Urothelium cell line (cell line): Measurements from ENCODE around the gene PARN.
A peak's percentile ranks its signal among the peaks of the same experiment; 100 is the strongest.

Source experiments
- DNase-seq: peaks from one replicate; pipeline ENCODE4 v3.0.0; 2011; ENCODE audit warnings: low spot score, mixed read lengths
- FAIRE-seq: peaks from 2 replicates; lab custom pipeline; 2011; peaks lifted over from hg19 to GRCh38; lab: Jason Lieb, UNC

Gene PARN

DNA sequence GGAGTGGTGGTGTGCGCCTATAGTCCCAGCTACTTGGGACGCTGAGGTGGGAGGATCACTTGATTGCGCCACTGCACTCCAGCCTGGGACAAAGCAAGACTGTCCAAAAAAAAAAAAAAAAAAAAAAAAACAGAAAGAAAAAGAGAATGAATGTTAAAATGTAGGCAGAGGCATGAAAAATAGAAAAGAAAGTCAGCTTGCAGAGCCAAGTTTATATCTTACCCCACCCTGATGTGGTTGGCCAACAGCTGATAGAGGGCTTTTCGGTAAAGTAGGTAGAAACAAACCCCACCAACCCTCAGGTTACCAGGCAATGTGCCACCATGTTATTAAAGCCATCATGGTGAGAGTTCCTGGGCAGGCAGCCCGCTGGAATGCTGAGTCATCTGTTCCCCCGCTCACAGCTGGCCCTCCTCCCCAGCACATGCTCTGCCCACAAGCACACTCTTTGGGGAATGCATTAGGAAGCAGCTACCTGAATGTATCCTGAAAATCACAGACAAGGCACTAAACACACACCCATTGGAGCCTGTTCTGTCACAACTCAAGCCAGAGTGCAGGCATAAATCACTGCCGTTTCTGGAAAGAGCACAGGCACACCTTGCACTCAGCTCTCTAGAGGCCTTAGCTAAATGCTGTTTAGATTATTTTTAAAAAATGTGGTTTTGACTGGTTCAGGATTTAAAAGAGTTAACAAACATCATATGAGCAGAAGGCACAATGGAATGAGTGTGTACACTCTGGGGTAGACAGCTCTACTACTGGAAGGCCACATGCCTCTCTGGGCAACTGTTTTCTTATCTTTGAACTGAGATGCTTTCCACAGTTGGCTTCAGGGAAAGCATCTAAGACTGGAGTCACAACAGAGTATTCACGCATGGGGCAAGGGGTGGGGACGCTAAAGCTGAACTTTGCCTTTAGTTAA is 128.5 kb downstream of the PARN start:
- FAIRE-seq (peak; percentile 37), DNase-seq (peak; percentile 90)

DNA sequence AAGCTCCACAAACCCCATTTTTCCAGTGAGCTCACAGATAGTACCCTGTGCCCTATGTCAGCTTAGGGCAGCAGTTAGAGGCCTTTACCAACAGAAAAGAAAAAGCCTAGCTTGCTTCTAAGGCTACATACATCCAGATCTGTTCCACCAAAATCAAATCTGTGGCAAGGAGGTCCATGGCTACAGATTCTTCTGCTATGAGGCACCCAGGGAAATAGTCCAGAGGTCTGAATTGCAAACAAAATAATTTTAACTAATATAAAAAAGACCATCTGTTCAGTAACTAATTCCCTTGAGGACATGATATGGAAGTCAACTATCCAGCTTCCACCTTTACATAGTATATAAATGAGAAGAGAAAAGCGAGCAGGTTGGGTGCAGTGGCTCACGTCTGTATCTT is 129.3 kb downstream of the PARN start:
- DNase-seq = no peak
- FAIRE-seq = no peak

DNA sequence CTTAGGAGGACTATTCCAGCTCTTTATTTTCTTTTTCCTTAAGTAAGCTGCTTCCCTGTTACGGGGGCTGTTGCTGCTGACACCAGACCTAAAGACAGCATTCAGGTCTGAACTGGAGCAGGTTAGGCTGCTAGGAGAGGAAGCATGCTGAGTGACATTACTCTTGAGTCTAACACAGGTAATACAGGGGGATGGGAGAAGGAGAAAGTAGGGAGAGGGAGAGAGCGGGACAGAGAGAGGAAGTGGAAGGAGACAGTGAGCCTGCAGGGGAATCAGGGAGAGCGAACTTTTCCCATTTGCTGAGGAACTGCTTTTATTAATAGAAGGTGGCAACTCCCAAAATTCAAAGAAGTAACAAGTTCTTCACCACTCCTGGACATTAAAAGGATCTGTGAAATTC is 130.9 kb downstream of the PARN start:
- DNase-seq = no peak
- no peak for FAIRE-seq

DNA sequence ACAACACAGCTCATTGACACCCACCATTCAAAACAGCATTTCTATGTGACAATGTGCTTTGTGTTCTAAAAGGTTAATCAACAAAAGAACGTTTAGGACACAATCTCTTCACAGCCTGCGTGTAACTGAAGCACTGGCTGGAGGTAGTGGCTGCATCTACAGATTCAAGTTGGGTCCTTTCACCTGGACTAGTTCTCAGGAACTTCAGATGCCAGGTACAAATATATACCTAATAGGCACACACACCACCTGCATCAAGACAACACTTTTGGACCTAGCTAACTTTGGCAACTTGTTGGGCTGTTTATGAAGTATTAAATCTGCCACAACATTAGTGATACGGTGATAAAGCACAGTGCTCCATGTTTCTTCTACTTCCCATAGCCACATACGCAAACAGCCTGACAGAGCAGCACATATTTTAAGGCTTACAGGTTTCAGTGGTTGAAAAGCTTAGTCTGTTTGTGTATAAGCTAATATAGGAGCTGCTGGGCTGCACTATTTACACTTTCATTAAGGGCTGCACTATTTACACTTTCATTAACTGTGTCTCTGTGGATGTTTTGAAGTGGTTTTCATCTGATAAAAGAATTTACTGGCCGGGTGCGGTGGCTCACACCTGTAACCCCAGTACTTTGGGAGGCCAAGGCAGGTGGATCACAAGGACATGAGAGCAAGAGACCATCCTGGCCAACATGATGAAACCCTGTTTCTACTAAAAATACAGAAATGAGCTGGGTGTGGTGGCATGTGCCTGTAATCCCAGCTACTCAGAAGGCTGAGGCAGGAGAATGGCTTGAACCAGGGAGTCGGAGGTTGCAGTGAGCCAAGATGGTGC is 132.6 kb downstream of the PARN start:
- DNase-seq = no peak
- no peak for FAIRE-seq

DNA sequence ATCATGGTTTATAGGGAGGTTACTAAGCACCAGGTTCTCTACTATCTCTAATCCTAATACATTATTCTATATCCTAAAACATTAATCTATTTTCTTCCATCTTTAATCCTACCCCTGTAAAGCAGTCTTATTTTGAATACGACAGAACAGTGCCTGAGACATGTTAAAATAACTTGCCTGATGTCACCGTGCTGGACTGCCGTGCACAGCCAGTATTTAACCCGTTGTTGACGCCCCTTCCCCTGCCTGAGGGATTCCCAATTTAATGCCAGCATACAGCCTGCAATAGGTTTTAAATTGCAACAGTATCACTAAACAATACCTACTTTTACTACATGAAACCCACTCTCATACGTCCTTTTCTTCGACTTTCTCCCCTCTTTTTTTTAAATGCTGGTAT is 133.3 kb downstream of the PARN start:
- no peak for DNase-seq
- no peak for FAIRE-seq

DNA sequence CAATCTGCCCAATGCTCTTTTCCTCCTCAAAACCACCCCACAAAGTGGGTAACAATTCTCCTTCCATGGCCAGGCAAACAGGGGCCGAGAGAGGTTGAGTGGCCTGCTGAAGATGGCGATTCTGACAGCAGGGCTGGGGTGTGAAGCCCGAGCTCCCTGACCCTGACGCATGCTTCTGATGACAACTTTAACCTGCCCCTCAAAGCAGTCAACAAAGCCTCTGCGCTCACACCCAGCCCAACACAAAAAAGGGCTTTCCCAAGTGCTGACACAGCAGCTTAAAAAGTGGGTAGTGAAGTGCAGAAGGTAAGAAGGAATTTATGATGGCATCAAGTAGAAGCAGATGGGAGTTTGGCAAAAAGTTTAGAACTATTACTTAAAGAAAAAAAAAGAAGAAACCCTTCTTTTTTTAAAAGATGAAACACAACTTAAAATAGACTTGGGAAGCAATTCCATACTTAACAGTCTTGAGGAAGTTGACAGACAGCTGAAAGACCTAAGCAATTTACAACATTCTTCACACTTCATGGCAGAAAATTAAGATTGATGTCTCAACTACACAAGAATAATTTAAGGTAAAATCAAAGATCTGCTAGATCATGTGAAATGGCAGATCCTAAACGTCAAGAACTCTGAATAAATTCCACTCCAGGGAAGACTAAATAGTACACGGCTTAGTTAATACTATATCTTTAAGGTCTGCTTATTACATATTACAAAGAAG is 133.9 kb downstream of the PARN start:
- DNase-seq = no peak
- FAIRE-seq = no peak

DNA sequence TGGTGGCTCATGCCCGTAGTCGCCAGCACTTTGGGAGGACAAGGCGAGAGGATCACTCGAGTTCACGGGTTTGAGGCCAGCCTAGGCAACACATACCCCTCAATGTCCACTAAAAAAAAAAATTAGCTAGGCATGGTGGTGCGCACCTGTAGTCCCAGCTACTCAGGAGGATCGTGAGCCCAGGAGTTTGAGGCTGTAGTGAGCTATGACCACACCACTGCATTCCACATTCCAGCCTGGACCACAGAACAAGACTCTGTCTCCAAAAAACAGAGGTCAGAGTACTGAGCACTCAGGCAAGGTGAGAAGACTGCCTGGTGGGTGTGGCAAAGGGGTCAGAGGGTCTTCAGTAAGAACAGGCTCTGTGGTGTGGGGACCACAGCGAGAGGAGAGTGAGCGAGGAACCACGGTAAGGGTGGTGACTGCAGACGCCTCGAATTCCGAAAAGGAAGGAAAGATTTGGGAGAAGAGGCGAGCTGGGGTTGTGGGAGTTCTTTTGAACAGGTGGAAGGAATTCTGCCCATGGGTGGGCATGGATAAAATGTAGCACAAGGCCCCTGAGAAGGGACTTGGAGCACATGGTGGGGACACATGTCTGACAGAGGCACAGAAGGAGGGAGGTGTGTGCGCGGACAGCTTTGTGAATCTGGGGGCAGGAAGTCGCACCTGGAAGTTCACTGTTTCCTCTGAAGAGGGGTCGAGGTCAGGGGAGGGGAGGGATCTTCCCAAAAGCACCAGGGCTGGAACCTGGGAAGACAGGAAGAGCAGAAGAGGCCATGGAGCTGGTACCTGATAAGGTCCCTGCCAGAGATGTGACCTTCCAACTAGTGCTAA is 134.6 kb downstream of the PARN start:
- DNase-seq (no peak), FAIRE-seq (no peak)

DNA sequence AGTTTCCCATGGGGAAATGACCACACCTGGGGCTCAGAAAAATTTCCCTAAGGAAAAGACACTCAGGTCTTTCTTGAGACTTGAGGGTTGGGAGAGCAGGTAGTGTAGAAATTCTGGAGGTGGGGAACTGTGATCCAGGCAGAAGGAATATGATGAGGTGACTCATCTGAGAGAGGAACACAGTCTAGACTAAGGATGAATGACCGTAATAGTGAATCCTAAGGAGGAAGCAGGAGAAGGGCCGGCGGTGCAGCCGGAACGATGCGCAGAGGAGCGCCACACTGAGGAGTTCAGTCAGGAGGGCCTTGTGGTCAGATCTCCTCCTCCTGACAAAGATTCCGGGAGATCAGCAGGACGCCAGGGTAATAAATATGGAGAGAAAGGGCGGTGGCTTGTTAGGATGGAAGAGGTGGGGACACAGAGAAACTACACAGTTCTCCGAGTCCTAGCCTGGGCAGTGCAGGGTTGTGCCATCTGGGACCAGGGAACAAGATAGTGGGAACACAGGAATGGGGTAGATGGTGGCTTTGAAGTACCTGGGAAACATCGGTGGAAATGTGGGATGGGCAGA is 135.6 kb downstream of the PARN start:
- no peak for DNase-seq
- FAIRE-seq = no peak

DNA sequence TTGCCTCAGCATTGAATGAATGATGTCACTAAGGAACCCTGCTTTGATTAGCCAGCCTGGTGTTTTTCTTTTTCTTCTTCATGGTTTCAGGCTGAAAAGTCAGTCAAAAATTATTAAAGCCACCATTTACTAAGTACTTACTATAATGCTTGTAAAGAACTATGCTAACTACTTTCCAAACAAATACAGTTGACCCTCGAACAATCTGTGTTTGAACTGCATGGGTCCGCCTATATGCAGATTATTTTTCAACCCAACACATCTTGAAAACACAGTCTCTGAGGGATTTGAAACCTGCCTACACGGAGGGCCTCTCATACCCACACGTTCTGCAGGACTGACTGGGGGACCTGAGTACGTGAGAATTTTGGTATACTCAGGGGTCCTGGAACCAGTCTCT is 136.3 kb downstream of the PARN start:
- DNase-seq = no peak
- no peak for FAIRE-seq

DNA sequence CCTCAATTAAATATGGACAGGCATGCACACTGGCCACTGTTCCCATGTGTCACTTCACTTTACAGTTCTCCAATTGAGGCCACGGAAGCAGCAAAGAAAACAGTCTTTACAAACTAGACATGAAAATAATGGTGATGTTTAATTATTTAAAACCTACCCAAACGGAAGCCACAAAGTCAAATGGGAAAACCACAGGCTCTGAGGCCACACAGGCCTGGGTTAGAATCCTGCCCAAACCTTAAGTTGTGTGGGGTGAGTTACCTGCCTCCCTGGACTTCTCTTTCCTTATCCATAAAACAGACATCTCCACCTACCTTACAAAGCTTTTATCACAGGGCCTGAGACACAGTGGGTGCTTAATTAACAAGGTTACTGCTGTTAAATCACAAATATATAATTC is 137.4 kb downstream of the PARN start:
- no peak for DNase-seq
- no peak for FAIRE-seq

DNA sequence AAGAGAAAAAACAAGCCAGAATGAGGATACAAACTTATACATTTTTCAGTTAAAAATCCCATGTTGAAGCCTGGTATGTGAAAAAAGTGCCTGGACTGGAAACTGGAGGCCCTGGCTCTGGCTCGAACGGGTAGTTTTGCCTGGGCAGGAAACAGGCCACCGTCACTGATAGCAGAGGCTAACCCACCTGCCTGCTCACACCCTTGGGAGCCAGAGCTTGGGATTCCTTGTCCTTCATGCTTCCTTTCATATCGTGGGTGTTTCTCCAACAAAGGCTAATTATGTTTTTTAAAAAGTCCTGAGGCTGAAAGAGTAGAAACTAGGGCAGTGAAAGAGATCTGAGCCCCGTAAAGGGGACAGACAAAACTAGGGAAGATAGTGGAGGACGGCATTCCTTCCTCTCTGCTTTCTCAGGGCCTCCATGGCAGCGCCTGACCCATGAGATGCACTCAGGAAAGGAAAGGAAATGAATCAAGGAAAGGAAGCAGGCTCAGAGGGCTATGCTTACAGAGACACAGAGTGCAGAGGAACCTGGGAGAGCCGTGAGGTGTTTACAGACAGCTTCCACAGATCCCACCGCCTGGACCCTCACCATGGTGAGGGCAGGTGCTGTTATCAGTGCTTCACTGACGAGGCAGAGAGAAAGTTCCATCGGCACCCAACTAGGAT is 138.1 kb downstream of the PARN start:
- DNase-seq = no peak
- no peak for FAIRE-seq

DNA sequence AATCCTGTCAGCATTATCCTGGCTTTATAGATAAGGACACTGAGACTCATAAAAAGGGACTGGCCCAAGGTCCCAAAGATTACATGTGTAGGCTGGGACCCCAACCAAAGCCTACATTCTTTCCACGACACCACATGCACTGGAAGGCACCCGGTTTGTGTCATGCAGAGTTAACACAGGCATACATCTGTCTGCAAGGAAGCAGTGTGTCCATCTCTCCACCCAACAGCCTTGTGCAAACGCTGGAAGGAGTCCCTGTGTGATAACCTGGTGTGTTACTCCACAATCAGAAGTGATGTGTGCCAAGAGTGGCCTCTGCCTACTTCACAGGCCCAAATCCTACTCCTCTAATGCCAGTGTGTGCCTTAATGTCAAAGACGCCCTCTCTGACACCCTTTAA is 139.8 kb downstream of the PARN start:
- FAIRE-seq = no peak
- no peak for DNase-seq

DNA sequence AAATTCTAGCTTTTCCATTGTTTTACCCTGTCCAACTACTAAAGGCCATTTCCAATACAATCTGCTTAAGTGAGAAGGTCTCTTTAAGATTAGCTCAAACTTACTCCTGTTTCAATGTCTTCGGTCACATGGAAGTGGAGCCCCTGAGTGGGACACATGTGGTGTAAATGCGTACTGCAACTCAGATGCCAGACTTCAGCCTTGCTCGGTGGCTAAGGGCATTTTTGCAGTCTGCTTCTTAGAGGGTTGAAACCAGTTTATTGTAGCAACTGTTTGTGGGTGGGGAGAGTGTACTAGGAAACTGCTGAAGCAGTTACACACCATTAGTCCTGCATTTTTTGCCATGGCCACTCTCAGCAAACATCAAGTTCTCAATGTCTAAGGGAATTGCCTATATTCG is 140.6 kb downstream of the PARN start:
- no peak for FAIRE-seq
- peak; percentile 52 for DNase-seq

DNA sequence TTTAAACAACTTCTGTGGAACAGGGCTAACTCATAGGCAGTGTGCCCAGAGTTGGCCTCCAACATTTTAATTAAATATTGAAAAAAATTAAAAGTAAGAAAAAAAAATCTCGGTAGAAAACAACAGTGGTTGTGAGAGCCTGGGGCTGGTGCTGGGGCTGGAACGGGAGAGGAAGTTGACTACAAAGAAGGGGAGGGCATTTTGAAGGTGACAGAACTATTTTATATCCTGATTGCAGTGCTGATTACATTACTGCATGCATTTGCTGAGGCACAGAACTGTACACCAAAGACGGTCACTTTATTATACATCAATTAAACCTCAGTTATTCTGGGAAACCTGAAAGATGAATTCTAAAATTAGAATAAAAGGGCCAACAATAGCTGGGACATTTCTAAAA is 142.5 kb downstream of the PARN start:
- DNase-seq = no peak
- FAIRE-seq = no peak

DNA sequence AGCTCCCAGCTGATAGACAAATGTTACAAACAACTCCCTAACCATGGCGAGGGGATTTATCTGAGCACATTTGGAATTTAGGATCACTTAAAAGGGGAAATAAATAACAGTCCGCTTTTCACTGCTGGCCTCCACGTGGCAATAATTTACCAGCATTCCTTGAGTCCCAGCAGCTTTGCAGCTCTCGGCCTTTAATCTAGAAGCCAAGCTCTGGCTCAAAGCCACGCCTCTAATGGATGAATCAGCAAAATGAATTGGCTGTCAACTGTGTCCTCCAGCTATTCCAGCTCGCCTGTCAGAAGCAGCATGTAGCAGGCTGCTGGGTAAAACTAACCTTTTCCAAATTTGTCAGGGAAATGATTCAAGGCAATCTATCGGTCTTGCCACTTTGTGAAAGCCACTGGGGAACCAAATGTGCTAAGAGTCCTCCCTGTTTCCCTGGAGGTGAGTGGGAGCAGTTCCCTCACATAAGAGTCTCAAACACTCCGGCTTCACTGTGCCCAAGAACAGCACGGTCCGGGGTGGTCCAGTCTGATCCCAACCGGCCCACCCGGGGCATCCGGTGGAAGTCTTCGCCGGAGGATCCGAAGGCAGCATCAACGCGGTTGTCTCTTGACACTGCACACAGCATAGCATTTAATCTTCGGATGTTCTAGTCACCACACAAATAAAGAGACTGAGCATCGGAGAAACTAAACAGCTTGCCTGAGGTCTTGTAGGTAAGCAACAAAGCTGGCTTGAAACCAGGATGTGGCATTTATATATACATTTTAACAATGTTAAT is 143.3 kb downstream of the PARN start:
- DNase-seq (peak; percentile 91), FAIRE-seq (peak; percentile 100)

DNA sequence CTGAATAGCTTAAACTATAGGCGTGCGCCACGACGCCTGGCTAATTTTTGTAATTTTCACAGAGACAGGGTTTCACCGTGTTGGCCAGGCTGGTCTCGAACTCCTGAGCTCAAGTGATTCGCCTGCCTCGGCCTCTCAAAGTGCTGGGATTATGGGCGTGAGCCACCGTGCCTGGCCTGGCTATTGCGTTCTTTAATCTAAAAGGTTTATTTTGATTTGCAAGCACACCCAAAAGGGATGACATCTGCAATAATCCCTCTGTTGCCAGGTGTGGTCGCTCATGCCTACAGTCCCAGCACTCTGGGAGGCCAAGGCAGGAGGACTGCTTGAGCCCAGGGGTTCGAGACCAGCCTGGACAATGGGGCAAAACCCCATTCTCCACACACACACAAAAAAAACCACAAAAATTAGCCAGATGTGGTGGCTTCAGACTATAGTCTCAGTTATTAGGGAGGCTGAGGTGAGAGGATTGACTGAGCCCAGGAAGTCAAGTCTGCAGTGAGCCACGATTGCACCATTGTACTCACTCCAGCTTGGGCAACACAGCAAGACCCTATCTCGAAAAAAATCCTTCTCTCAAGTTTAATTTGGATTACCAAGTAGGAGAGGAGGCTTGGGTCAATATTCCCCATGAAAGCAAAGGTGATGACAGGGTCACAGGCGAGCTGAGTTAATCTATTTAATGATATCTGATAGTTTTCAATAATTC is 144.1 kb downstream of the PARN start:
- no peak for FAIRE-seq

DNA sequence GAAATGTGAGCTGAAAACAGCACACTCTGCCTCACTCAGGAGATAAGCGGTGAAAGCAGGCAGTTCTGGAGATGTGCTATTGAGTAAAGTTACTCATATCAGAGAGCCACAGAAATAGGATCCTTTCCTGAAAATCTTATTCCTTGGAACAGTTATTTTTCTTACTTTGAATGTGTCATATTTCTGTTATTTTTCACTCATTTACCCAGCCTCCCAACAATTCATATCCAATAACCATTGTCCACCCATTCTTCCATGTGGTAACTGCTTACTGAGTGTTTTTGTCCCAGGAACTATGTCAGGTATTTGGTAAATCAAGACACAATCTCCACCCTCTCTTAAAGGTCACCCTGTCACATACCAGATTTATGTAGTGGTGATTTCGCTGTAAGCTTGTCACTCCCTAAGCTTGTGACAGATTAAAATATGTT is 144.9 kb downstream of the PARN start:
- no peak for FAIRE-seq

More for the DNA sequence above, 144.1 kb downstream of the PARN start:
- no peak for DNase-seq

DNA sequence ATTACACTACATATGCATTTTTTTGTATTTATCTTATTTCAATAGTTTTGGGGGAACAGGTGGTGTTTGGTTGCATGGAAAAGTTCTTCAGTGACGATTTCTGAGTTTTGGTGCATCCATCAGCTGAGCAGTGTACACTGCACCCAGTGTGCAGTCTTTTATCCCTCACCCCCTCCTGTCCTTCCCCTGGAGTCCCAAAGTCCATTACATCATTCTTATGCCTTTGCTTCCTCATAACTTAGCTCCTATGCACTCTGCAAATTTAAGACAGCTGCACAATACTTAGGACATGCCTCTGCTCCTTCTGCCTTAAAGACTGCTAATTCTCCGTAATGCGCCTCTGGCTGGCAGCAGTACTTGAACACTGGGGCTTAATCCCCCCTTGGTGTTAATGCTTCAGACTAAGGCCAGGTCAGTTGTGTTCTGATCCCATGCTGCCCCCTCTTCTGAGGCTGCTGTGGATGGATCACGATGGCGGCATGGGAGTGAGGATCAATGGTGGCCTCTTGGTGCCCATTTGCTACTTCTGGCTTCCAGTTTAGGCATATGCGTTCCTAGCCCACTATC is 146.2 kb downstream of the PARN start:
- no peak for DNase-seq
- FAIRE-seq = no peak

More for the DNA sequence above, 144.9 kb downstream of the PARN start:
- no peak for DNase-seq
